AG09309 (cell line): ENCODE data around the gene RAB40B.

ENCODE experiments used
- DNase-seq: peaks from one replicate; pipeline ENCODE4 v3.0.0-alpha.2; 2010; ENCODE audit warnings: low read depth
- H3K4me3 ChIP-seq: 2 replicates; pipeline ENCODE4 v1.5.1; 2011; ENCODE audit warnings: mild to moderate bottlenecking, low read depth, low read length, moderate library complexity; ENCODE audit not compliant: control insufficient read depth
- TF ChIP-seq, protein P1 (sequence below): IDR thresholded peaks from 2 replicates; pipeline ENCODE4 v1.5.1; 2011; ENCODE audit warnings: mild to moderate bottlenecking, low read depth, low read length, inconsistent platforms; ENCODE audit not compliant: insufficient read depth, control insufficient read depth; ENCODE audit errors: missing control alignments

The RAB40B gene

DNA sequence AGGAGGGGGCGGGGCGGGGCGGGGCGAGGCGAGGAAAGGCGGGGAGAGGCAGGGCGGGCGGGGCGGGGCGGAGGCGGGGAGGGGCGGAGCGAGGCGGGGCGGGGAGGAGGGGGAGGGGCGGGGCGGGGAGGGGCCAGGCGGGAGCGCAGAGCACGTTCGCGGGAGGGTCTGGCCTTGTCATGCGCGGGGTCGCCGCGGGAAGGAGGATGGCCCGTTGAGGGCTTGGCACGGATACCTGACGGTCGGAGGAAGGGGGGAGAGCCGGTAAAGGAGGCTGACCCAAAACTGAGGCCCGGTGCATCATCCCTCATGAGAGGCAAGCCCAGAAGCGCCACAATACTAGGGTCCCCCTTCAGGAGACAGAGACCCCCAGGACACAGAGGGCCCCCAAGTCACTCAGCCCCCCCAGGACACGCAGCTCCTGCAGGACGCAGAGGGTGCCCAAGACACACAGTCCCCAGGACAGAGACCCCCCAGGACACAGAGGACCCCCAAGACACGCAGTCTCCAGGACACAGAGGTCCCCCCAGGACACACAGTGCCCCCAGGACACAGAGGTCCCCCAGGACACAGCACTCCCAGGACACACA lies 49.7 kb downstream of the RAB40B start:
- peak overlapping the region; percentile 55 for H3K4me3 ChIP-seq
- DNase-seq: no peak
- TF ChIP-seq, protein P1, sequence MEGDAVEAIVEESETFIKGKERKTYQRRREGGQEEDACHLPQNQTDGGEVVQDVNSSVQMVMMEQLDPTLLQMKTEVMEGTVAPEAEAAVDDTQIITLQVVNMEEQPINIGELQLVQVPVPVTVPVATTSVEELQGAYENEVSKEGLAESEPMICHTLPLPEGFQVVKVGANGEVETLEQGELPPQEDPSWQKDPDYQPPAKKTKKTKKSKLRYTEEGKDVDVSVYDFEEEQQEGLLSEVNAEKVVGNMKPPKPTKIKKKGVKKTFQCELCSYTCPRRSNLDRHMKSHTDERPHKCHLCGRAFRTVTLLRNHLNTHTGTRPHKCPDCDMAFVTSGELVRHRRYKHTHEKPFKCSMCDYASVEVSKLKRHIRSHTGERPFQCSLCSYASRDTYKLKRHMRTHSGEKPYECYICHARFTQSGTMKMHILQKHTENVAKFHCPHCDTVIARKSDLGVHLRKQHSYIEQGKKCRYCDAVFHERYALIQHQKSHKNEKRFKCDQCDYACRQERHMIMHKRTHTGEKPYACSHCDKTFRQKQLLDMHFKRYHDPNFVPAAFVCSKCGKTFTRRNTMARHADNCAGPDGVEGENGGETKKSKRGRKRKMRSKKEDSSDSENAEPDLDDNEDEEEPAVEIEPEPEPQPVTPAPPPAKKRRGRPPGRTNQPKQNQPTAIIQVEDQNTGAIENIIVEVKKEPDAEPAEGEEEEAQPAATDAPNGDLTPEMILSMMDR: no peak

DNA sequence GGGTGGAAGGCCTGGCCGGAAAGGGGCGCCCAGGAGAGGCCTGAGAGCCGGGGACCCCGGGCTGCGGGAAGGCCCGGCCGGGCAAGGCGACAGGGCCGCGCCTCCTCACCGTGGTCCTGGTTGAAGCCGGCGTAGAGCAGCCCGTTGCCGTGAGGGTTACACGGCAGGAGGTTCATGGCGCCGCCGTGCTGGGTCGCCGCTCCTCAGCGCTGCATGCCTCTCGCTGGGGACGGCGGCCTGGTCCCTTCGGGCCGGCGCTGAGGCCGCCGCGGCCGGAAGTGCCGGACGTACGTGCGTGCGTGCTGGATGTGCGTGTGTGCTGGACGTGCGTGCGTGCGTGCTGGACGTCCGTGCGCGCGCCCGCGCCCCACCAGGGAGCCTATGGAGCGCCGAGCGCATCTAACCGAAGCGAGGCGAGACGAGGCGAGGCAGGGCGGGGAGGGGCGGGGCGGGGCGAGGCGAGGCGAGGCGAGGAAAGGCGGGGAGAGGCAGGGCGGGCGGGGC lies 50.3 kb downstream of the RAB40B start, which contains the start of gene WDR45B:
Gene WDR45B (minus strand): TSS at position 280 of the 504 bp plus-strand sequence. CDS start 104 bp downstream, at position 176.
- H3K4me3 ChIP-seq: peak within 1 kb of the TSS; percentile 94
- TF ChIP-seq, protein P1: no peak
- peak; percentile 92 for DNase-seq

DNA sequence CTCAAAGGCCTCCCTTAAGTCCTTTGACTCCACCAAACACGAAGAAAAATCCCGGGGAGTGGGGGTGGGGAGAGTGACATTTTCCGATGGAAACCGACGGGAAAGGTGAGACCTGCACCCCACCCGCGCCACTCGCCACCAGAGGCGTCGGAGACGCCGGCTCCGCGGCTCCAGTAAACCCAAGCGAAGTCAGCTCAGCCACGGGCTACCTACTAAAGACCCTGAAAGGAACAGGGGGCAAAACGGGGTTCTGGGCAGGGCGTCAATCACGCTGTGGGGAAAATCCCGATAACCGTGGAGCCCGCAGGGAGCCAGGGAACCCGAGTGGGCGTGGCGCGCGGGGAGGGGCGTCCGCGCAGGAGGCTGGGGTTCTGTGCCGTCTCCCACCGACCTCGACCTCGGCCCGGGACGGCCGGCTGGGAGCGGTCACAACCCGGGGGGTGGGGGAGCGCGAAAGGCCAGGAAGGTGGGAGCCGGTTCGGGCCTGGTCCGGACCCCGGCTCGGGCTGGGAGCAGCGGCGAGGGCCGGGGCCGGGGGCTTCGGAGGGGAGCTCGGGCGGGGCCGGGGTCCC lies 50.8 kb downstream of the RAB40B start:
- DNase-seq: no peak
- TF ChIP-seq, protein P1: peak; percentile 11
- H3K4me3 ChIP-seq: peak overlapping the region; percentile 94

DNA sequence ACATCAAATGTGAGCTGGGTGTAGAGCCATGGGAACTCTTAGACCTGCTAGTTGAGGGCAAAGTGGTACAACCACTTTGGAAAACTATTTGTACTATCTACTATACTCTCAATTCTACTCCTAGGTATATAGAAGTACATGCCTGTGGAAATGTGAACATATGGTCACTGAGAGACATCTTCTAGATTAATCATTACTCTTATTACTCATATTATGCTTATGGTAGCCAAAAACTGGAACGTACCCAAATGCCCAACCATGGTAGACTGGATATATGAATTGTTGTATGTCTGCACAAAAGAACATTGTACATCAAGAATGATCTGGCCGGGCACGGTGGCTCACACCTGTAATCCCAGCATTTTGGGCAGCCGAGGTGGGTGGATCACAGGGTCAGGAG lies 53.0 kb downstream of the RAB40B start:
- TF ChIP-seq, protein P1: no peak
- DNase-seq: no peak
- H3K4me3 ChIP-seq: no peak overlapping the region

DNA sequence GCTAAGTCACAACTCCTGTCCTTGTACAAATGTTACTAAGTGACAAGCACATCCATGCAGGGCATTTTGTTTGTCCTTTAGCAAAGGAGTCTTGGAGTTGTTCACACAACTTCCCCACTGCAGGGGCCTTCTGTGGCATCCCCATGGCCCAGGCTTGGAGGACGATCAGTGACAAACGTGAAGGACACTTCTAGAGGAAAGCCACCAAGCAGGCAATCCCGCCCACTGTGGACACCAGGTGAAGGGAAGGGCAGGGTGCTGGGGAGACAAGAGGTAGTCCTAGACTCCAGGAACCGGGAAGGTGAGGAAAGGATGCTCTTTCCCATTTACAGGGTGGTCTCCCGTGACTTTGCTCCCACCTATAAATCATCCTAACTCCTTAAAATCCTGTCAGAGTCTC lies 54.4 kb downstream of the RAB40B start:
- DNase-seq: no peak
- no peak overlapping the region for H3K4me3 ChIP-seq
- TF ChIP-seq, protein P1: no peak

DNA sequence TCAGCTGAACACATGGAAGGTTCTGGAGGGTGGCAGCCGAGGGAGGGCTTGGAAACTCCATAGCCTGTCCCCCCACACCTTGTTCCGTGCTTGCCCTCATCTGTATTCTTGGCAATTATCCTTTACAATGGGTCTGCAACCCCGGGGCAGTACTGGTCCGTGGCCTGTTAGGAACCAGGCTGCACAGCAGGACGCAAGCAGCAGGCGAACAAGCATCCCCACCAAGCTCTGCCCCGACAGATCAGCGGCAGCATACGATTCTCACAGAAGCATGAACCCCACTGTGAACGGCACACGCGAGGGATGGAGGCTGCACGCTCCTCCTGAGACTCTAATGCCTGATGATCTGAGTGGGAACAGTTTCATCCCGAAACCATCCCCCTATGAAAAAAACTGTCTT lies 56.5 kb downstream of the RAB40B start:
- H3K4me3 ChIP-seq: no peak overlapping the region
- TF ChIP-seq, protein P1: no peak
- DNase-seq: no peak
